B cell (primary cell): Measurements from ENCODE around the gene RSU1. TPM values are rescaled to one million over a fixed set of nuclear protein-coding genes. Genes with fewer than 3 reads are reported as not detected.

ENCODE experiments used
- ATAC-seq: fragments of 200-7000 bp; cut with Tn5 transposase; one replicate; pipeline ENCODE4 v1.10.0; 2021; ENCODE audit warnings: low read depth, mild to moderate bottlenecking, moderate number of reproducible peaks, moderate library complexity
- CTCF ChIA-PET: fragments of 350-600 bp; sonication (Branson Sonifier 250); formaldehyde crosslinking; loops from one replicate; lab custom pipeline; 2021; ENCODE audit warnings: antibody characterized with exemption, inconsistent platforms; lab: Charles Lee
- POLR2A ChIA-PET: fragments of 350-600 bp; sonication (Branson Sonifier 250); formaldehyde crosslinking; loops from one replicate; lab custom pipeline; 2021; ENCODE audit warnings: antibody characterized with exemption; lab: Charles Lee
- DNase-seq: peaks from one replicate; pipeline ENCODE4 v3.0.0; 2013
- H2AFZ ChIP-seq: 2 replicates; pipeline ENCODE4 v1.6.1; 2012; ENCODE audit warnings: mild to moderate bottlenecking, low read depth, low read length; ENCODE audit not compliant: insufficient read depth, poor library complexity, severe bottlenecking
- H3K27ac ChIP-seq, 2 donors: 1 replicate in 1 of 2; 2 replicates in 1 of 2; pipeline ENCODE4 v1.5.1; 2012 to 2013; ENCODE audit warnings: low read length in 2 of 2, mild to moderate bottlenecking in 2 of 2, moderate library complexity in 1 of 2
- H3K27me3 ChIP-seq, 4 experiments: fragments of 200-600 bp in 1 of 4; sonication (generic) in 1 of 4; replicated peaks in 1 of 4; 1 replicate in 2 of 4; 2 replicates in 2 of 4; pipeline versions ENCODE4 v1.6.1 to v1.7.0; 2013 to 2016; ENCODE audit warnings: low read length in 3 of 4, mild to moderate bottlenecking in 2 of 4, mixed read lengths in 1 of 4, moderate library complexity in 1 of 4; ENCODE audit not compliant: insufficient read depth in 4 of 4, control insufficient read depth in 3 of 4; ENCODE audit errors: control extremely low read depth in 1 of 4
- H3K36me3 ChIP-seq, 2 experiments: replicated peaks in 1 of 2; 1 replicate in 1 of 2; 2 replicates in 1 of 2; pipeline versions ENCODE4 v1.6.1 to v1.7.1; 2013; ENCODE audit warnings: low read length in 1 of 2; ENCODE audit not compliant: insufficient read depth in 2 of 2, control insufficient read depth in 1 of 2; ENCODE audit errors: control extremely low read depth in 1 of 2, extremely low read depth in 1 of 2
- H3K4me1 ChIP-seq, 2 donors: fragments of 200-600 bp in 1 of 2; sonication (generic) in 1 of 2; 1 replicate in 1 of 2; 2 replicates in 1 of 2; pipeline versions ENCODE4 v1.5.1 to v1.6.1; 2013 to 2017; ENCODE audit warnings: low read length in 2 of 2; ENCODE audit not compliant: control insufficient read depth in 2 of 2, insufficient read depth in 2 of 2
- H3K4me2 ChIP-seq: replicated peaks from 2 replicates; pipeline ENCODE3; 2012; ENCODE audit warnings: mild to moderate bottlenecking, low read depth, low read length; ENCODE audit not compliant: poor library complexity, severe bottlenecking
- H3K4me3 ChIP-seq, 5 experiments: fragments of 200-600 bp in 1 of 5; sonication (generic) in 1 of 5; 1 replicate in 3 of 5; 2 replicates in 2 of 5; pipeline versions ENCODE4 v1.5.1 to v1.7.0; 2011 to 2016; ENCODE audit warnings: low read length in 4 of 5, mild to moderate bottlenecking in 4 of 5, low read depth in 2 of 5, control low read depth in 1 of 5, moderate library complexity in 1 of 5; ENCODE audit not compliant: insufficient read depth in 1 of 5; ENCODE audit errors: control extremely low read depth in 1 of 5, extremely low read depth in 1 of 5
- H3K79me2 ChIP-seq: fragments of 200-600 bp; sonication (generic); one replicate; pipeline ENCODE4 v1.6.0; 2016; ENCODE audit warnings: low read length; ENCODE audit not compliant: control insufficient read depth, insufficient read depth
- H3K9ac ChIP-seq: fragments of 200-600 bp; sonication (generic); 2 replicates; pipeline ENCODE4 v1.6.1; 2017; ENCODE audit warnings: mild to moderate bottlenecking, low read length, moderate library complexity
- H3K9me3 ChIP-seq, 3 donors: one replicate each; pipeline versions ENCODE4 v1.6.1 to v1.7.1; 2013; ENCODE audit warnings: low read length in 2 of 3; ENCODE audit not compliant: control insufficient read depth in 2 of 3, insufficient read depth in 1 of 3; ENCODE audit errors: control extremely low read depth in 1 of 3
- H4K20me1 ChIP-seq: 2 replicates; pipeline ENCODE4 v1.6.0; 2012; ENCODE audit warnings: mild to moderate bottlenecking, low read length; ENCODE audit not compliant: insufficient read depth, control insufficient read depth, poor library complexity, severe bottlenecking
- H3K27ac Mint-ChIP-seq: one replicate; pipeline ENCODE4 v1.8.0; 2021; ENCODE audit warnings: mixed read lengths
- H3K27me3 Mint-ChIP-seq: one replicate; pipeline ENCODE4 v1.8.0; 2021; ENCODE audit warnings: mixed read lengths
- H3K4me1 Mint-ChIP-seq: one replicate; pipeline ENCODE4 v1.8.0; 2021; ENCODE audit warnings: mixed read lengths
- H3K4me3 Mint-ChIP-seq: one replicate; pipeline ENCODE4 v1.8.0; 2021; ENCODE audit warnings: mixed read lengths
- H3K9me3 Mint-ChIP-seq: one replicate; pipeline ENCODE4 v1.8.0; 2022; ENCODE audit warnings: mixed read lengths; ENCODE audit not compliant: insufficient read depth
- EZH2 ChIP-seq: IDR thresholded peaks from 2 replicates; pipeline ENCODE4 v1.6.1; 2012; ENCODE audit warnings: borderline replicate concordance, low read depth, mild to moderate bottlenecking, moderate library complexity, low read length; ENCODE audit not compliant: insufficient read depth, poor library complexity, severe bottlenecking
- WGBS: methylation state at CpG from one replicate; pipeline ENCODE4 v1.1.5; 2013; ENCODE audit warnings: missing lambda C conversion rate; ENCODE audit not compliant: insufficient coverage; 5-methylcytosine and 5-hydroxymethylcytosine counted together
- intact Hi-C: fragments of 100-400 bp; cut with micrococcal nuclease; formaldehyde crosslinking; loops from one replicate; pipeline ENCODE4 v1.10.0; 2022
- polyA plus RNA-seq: library from polyadenylated mRNA; depleted of rRNA; stranded (reverse); fragments of >200 nt; gene quantifications from 2 replicates; pipeline ENCODE4 v1.2.3, GENCODE V29; 2012
- total RNA-seq, 2 donors: library from RNA; stranded (reverse); fragments of 120-200 nt in 1 of 2; gene quantifications; 1 replicate in 1 of 2; 2 replicates in 1 of 2; pipeline versions ENCODE4 v1.2.3 to v1.2.4, GENCODE V29; 2013 to 2022
- TF ChIP-seq, protein P1 (sequence below): fragments of 200-600 bp; IDR thresholded peaks from one replicate; pipeline ENCODE4 v1.8.0; 2022; ENCODE audit warnings: antibody characterized with exemption, mild to moderate bottlenecking

The RSU1 gene
- total and polyA plus RNA-seq, 2 donors (not counting 1 experiment from before 2014, with no cell fraction given) = 33.4 to 41.1 TPM

DNA sequence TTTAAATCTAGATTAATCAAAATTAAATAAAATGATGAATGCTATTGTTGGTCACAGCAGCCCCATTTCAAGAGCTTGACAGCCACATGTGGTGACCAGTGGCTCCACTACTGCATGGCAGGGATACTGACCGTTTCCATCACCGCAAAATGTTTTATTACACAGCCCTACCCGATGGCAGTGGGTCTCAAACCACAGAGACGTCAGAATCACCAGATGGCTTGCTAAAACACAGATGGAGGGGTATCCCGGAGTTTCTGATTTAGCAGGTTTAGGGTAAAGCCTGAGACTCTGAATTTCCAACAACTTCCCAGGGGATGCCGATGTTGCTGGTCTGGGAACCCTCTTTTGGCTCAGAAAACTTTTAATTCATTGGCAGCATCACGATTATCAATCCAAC, 47.9 kb downstream of the RSU1 start:
- ATAC-seq (no peak), DNase-seq (no peak)
- ChIA-PET CTCF (interaction anchor here (1.0 to 1.6 kb wide), 2 partner anchors 9 to 10 kb away, joined by 3 to 4 read pairs; no protein-coding TSS in a partner anchor), POLR2A (no interaction called here)
- H3K4me1 ChIP-seq = no peaks in the 10 kb centered on the region
- H3K27me3 Mint-ChIP-seq = no peaks in the 10 kb centered on the region
- no peaks in the 10 kb centered on the region for H3K9me3 Mint-ChIP-seq
- no peaks in the 10 kb centered on the region for H4K20me1 ChIP-seq
- H3K4me3 Mint-ChIP-seq = no peak overlapping the region
- no peaks in the 10 kb centered on the region for H3K9me3 ChIP-seq
- no peaks in the 10 kb centered on the region for H3K36me3 ChIP-seq
- 94% methylated on average over 5 of the region's 7 CpGs for WGBS
- TF ChIP-seq EZH2 = no peak
- TF ChIP-seq, protein P1, sequence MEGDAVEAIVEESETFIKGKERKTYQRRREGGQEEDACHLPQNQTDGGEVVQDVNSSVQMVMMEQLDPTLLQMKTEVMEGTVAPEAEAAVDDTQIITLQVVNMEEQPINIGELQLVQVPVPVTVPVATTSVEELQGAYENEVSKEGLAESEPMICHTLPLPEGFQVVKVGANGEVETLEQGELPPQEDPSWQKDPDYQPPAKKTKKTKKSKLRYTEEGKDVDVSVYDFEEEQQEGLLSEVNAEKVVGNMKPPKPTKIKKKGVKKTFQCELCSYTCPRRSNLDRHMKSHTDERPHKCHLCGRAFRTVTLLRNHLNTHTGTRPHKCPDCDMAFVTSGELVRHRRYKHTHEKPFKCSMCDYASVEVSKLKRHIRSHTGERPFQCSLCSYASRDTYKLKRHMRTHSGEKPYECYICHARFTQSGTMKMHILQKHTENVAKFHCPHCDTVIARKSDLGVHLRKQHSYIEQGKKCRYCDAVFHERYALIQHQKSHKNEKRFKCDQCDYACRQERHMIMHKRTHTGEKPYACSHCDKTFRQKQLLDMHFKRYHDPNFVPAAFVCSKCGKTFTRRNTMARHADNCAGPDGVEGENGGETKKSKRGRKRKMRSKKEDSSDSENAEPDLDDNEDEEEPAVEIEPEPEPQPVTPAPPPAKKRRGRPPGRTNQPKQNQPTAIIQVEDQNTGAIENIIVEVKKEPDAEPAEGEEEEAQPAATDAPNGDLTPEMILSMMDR = no peak
- H3K4me1 Mint-ChIP-seq = peaks cover 15% of the 10 kb centered on the region
- H3K27ac Mint-ChIP-seq = no peak overlapping the region
- intact Hi-C loops = no loop called here
- no peaks in the 10 kb centered on the region for H3K27me3 ChIP-seq
- no peak overlapping the region for H3K4me3 ChIP-seq
- no peak overlapping the region for H2AFZ ChIP-seq
- H3K79me2 ChIP-seq = peaks cover 30% of the 10 kb centered on the region
- H3K9ac ChIP-seq = no peak overlapping the region
- no peak overlapping the region for H3K27ac ChIP-seq
- no peak overlapping the region for H3K4me2 ChIP-seq

DNA sequence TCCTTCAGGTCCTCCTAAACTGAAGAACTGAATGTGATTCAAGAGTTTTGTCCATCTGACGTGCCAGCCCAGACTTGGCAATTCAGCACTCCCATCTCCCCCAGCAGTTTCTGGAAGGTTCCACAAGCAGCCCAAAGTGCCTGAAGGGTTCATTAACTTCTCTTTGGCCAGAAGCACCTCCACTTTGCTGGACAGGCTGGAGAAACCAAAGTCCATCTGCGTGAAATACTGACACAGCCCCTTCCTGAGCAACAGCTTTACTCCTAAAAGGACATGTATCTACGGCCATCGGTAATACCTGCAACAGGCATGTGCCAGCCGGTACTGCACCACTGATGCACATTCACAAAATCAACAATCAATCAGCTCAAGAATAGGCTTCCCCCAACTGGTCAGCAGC, 48.5 kb downstream of the RSU1 start:
- CTCF ChIA-PET = no interaction called here
- H3K4me2 ChIP-seq = no peak overlapping the region
- POLR2A ChIA-PET = no interaction called here
- H3K27ac ChIP-seq = no peak overlapping the region
- H3K36me3 ChIP-seq = peaks cover 0 to under 1% of the 10 kb centered on the region in 2 experiments
- DNase-seq = no peak
- intact Hi-C loops = no loop called here
- 100% methylated on average over 5 of the region's 5 CpGs for WGBS
- no peaks in the 10 kb centered on the region for H3K9me3 ChIP-seq
- Mint-ChIP-seq H3K4me3 (no peak overlapping the region), H3K9me3 (no peaks in the 10 kb centered on the region), H3K27me3 (no peaks in the 10 kb centered on the region), H3K27ac (no peak overlapping the region), H3K4me1 (peaks cover 15% of the 10 kb centered on the region)
- H2AFZ ChIP-seq = no peak overlapping the region
- no peaks in the 10 kb centered on the region for H3K27me3 ChIP-seq
- no peaks in the 10 kb centered on the region for H4K20me1 ChIP-seq
- no peaks in the 10 kb centered on the region for H3K4me1 ChIP-seq
- peaks cover 30% of the 10 kb centered on the region for H3K79me2 ChIP-seq
- no peak for TF ChIP-seq EZH2
- TF ChIP-seq, protein P1 = no peak
- no peak overlapping the region for H3K9ac ChIP-seq
- no peak for ATAC-seq
- no peak overlapping the region for H3K4me3 ChIP-seq
